HG03159 (cell line): ENCODE results near the gene GADL1.

Experiments used
- ATAC-seq: cut with Tn5 transposase; IDR thresholded peaks from one replicate; pipeline ENCODE4 v1.9.1; 2021; ENCODE audit warnings: mild to moderate bottlenecking, moderate library complexity; ENCODE audit not compliant: unreplicated experiment

The GADL1 gene

GRCh38 chr3:30813734-30814133 is 80.7 kb downstream of the GADL1 start:
- ATAC-seq, result no peak

GRCh38 chr3:30811151-30811795 is 83.2 kb downstream of the GADL1 start:
- ATAC-seq, result no peak

- no peak for ATAC-seq
Observed at GRCh38 chr3:30810625-30811024, 83.8 kb downstream of the GADL1 start.

GRCh38 chr3:30805695-30806094 is 88.8 kb downstream of the GADL1 start:
- ATAC-seq, result no peak

- ATAC-seq, result no peak
Observed at GRCh38 chr3:30804984-30805383, 89.5 kb downstream of the GADL1 start.

- no peak for ATAC-seq
Observed at GRCh38 chr3:30795176-30795575, 99.3 kb downstream of the GADL1 start.

- no peak for ATAC-seq
Observed at GRCh38 chr3:30793740-30794139, 100.7 kb downstream of the GADL1 start.

- no peak for ATAC-seq
Observed at GRCh38 chr3:30790150-30790549, 104.3 kb downstream of the GADL1 start.

- ATAC-seq, result no peak
Observed at GRCh38 chr3:30786365-30786764, 108.1 kb downstream of the GADL1 start.

- ATAC-seq, result no peak
Observed at GRCh38 chr3:30779686-30780287, 114.7 kb downstream of the GADL1 start.

GRCh38 chr3:30778933-30779332 is 115.5 kb downstream of the GADL1 start:
- ATAC-seq, result no peak

GRCh38 chr3:30777426-30778113 is 116.9 kb downstream of the GADL1 start:
- no peak for ATAC-seq

- no peak for ATAC-seq
Observed at GRCh38 chr3:30776186-30776815, 118.2 kb downstream of the GADL1 start.

GRCh38 chr3:30775040-30775439 is 119.4 kb downstream of the GADL1 start:
- no peak for ATAC-seq

GRCh38 chr3:30774062-30774461 is 120.4 kb downstream of the GADL1 start:
- no peak for ATAC-seq

GRCh38 chr3:30770387-30770786 is 124.1 kb downstream of the GADL1 start:
- no peak for ATAC-seq

- ATAC-seq, result peak; percentile 76
Observed at GRCh38 chr3:30768703-30769550, 125.5 kb downstream of the GADL1 start.

- no peak for ATAC-seq
Observed at GRCh38 chr3:30768046-30768445, 126.4 kb downstream of the GADL1 start.

- ATAC-seq, result no peak
Observed at GRCh38 chr3:30766522-30766921, 127.9 kb downstream of the GADL1 start.

GRCh38 chr3:30764891-30765290 is 129.6 kb downstream of the GADL1 start:
- ATAC-seq, result no peak

- no peak for ATAC-seq
Observed at GRCh38 chr3:30764281-30764680, 130.2 kb downstream of the GADL1 start.
